GM21447 (cell line): Measurements from ENCODE around the gene DTX4.

Experiments
- ATAC-seq: cut with Tn5 transposase; IDR thresholded peaks from one replicate; pipeline ENCODE4 v1.9.1; 2021; ENCODE audit not compliant: unreplicated experiment

The DTX4 gene

DNA sequence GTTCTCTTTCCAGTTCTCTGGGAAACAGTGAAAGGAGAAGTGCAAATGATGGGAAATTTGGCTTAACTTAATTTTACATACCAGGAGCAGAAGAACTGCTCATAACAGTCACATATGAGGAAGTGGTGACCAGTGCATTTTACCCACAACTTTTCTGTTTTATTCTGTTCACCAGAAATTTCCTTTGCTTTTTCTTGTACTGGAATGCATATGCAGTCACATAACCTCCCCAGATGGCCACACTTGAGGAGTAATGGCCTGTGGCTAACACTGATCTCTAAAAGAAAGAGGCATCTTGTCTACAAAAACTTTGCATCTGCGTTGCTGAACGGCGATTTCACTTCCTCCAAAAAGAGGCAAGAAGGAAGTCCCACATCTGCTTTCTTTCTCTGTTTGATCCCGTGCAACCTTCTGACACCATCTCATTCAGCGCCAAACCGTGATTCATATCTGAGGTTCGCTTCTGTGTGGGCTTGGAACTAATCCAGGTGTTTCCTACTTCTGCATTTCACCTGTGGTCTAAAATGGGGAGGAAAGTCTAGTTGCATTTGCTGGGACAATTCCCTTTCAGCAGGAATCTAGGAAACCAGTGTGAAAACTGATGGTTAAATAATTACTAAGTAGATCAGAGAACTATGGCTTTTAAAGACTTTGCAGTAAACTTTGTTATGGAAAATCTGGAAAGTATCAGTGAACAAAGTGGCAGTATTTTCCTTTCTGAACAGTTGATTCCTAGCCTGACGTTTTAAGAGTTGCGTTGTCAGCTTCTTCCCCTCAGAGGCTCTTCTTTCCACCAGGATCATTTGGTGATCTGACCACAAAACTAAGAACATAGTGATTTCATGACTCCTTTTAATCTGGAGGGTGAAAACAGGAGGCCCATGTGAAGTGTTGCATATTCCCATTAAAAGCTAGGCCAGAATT lies 45.0 kb downstream of the DTX4 start:
- peak; percentile 88 for ATAC-seq

DNA sequence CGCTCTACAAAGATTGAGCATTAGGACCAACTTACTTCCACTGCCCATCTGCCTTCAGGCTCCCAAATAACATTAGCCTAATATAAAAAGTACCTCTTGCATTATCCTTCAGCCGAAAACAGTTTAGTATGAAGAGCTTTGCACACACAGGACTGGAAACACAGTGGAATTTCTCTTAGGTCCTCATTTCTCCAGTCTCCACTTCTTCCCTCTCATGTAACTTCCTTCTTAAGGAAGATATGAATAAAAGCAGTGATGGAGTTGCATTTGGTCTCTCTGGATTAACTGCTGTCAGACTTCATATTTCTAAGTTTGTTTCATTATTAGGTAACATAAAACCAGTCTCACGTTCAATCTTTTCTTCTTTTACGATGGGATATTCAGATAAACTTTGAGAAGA lies 46.4 kb downstream of the DTX4 start:
- no peak for ATAC-seq

DNA sequence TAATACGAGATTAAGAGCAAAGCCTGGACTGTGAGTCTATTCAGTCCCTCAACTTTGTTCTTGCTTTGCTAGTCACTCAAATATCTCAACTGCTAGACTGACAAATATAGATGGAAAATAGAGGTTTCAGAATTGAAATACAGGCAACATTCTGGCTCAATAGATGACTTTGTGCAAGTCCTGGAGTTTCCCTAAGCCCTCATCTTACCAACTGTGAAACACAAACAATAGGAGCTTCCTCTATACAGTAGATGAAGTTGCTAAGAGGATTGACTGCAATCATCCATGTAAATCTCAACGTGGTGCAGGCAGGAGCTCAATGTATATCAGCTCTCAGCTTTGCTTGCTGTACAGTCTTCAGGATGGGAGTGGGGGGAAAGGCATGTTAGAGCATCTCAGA lies 47.0 kb downstream of the DTX4 start:
- no peak for ATAC-seq

DNA sequence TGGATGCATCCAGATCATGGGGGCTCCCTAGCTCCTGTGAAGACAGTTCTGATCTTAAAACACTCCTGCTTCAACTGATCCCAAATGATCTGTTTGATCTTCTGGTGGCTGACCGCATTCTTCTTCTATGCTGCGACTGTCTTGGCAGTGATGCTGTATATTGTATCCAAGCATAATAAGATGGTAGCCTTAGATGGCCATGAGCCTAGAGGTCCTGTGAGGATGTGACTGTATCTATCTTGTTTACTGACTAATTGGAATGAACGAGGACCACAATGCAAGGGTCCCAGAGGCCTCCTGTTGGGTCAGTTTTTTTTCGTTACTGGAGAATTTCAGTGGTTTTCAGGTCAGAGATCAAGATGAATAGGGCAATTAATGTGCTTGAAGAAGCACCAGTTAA lies 47.9 kb downstream of the DTX4 start:
- no peak for ATAC-seq

DNA sequence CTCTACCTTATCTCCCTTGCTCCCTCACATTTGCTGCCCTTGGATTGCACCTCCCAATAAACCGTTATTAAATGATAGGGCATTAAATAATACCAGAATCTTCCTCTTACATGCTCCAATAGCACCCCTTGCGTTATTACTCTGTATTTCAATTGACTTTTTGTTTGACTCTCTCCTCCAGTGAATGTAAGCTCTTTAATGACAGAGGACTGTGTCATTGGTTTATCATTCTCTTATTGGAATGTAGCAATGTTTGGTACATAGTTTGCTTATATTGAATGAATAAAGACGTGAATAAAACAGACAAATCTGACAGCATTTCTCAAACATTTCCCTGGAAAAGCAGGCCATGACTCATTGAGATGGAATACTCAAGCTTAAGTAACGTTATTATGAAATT lies 49.5 kb downstream of the DTX4 start:
- ATAC-seq = no peak

DNA sequence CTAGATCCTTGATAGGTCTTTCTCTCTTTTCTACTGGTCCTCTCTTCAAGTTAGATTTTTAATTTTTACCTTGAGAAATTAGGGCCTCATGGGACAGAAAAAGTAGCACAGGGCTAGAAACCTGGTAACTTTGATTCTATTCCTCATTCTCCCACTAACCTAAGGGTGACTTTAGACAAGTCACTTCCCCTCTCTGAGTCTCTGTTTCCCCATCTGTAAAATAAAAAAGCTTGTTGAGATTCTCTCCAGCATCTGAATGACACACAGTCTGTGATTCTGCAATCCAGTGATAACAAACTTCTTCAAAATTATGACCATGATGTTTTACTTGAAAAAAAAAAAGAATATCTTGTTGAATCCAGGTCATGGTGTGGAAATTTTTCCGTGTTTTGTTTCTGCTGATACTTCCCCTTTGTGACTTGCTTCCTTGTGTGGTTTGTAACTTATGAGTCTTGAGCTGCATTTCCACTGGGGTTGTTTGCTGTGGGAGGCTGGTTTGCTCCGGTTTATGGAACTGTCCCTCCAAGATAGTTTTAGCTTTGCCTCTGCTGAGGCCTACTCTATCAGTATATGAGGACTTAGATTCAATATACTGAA lies 50.6 kb downstream of the DTX4 start:
- ATAC-seq = no peak

DNA sequence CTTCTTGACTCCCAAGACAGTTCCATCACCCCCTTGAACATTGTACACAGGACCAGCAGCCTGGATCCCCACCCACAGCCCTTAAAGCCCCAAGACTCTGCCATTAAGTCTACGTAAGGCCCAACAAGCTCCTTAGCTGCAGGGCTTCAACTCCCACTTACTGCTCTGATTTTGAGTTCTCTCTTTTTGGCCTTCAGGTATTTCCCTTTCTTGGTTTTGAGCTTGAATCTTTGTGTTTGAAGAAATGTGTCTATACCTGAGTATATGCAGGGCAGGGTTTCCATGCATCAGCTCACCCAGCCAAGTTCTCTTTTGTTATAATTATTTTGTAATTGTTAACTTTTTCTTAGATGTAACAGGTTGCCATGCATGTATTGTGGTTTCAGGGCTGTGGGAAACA lies 51.2 kb downstream of the DTX4 start:
- no peak for ATAC-seq

DNA sequence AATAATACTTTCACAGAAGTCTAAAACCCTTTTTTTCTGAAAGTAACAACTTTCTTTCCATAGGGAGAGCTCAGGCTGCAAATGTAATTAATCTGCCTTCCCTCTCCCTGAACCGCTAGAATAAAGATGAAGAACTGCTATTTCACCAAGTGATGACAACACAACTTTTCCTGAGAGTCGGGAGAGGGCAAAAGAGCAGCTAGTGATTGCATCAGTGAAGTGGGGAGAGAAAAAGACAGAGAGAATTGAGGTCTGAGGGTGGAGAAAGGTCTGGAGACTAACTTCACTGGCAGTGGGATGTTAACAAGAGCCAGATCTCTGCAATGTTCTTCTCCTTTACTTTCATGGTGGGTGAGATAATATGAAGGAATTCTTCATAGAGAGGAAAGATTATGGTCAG lies 51.7 kb downstream of the DTX4 start:
- ATAC-seq = no peak

DNA sequence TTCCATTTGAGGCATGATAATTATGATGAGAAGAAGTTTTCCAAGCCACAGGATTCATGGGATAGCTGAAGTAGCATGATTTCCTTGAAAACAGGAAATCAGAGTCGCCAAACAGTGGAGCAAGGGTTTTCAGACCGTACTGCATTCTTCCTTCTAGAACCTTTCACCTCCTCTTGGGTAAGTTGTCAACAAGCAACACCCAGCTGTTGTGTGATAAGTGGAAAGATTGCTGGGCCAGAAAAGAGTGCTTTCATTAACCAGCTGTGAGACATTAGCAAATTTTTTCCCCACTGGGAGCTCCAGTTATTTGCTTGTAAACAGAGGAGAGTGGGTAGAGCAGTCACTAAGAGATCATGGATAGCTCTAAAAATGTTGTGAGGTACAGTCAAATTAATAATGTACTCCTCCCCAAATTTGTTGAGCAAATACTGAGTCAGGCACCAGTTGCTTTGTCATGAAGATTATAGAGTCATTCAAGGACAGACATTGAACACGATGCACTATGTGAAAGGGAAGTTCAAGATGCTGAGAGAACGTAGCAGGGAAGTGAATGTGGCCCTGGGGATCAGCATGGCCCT lies 52.5 kb downstream of the DTX4 start:
- ATAC-seq = no peak

DNA sequence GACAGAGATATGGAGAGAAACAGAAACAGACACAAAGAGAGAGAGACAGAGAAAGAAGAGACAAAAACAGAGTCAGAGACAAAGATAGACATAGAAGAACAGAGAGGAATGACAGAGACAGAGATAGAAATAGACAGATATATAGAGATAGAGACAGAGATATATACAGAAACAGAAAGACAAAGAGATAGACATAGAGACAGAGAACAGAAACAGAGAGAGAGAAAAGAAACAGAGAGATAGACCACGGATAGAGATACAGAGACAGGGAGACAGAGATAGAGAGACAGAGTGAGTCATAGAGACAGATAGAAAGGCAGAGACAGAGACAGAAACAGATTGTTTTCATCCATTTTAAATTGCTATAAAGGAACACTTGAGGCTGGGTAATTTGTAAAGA lies 53.1 kb downstream of the DTX4 start:
- ATAC-seq = no peak

DNA sequence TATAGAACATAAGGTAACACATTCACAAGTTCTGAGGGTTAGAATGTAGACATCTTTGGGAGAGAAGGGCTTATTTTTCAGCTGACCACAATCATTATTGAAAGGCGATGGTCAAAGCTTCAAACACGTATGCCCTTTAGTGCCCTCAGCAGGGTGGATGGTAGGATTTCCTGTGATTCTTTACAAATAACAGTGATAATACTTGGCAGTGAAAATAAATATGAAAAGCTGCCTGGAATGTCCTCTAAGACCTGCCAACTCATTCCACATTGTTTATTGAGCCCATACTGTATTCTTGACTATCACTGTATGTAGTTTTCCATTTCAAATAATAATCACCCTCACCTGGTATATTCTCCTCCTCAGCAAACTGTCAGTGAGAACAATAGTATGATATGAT lies 54.5 kb downstream of the DTX4 start:
- no peak for ATAC-seq

DNA sequence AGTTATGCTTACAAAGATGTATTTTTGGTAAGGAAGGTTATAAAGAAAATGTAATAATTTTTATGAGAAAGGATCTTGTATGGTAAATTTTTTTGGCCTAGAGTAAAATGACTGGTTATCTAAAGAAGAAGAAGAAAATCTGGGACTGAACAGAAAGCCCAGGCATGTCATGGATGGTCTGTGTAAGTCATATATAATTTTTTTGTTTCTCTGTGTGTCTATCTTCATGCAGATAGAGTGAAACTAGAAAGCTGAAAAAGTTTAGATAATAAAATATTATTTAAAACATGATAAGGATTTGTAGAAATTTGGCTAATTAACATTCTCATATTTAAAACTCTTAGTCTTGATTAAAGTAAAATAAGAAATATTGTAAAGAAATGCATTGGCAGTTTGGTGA lies 68.4 kb downstream of the DTX4 start:
- ATAC-seq = no peak

DNA sequence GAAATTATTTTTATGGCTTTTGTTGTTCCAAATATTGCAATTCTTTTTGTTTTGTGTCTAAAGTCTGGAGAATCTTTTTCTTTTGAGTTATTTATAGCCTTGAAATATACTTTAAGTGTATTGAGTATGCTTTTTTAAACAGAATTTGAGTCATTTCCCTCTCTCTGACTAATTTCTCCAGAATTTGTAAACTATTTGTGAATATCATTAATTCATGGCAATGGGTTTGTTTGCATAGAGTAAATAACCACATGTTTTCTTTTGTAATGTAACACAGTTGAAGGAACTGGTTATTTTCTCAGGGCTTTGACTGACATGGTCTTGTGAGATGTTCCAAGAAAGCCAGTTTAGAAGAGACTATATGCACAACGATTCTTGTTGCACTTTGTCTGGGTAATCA lies 71.7 kb downstream of the DTX4 start:
- no peak for ATAC-seq

DNA sequence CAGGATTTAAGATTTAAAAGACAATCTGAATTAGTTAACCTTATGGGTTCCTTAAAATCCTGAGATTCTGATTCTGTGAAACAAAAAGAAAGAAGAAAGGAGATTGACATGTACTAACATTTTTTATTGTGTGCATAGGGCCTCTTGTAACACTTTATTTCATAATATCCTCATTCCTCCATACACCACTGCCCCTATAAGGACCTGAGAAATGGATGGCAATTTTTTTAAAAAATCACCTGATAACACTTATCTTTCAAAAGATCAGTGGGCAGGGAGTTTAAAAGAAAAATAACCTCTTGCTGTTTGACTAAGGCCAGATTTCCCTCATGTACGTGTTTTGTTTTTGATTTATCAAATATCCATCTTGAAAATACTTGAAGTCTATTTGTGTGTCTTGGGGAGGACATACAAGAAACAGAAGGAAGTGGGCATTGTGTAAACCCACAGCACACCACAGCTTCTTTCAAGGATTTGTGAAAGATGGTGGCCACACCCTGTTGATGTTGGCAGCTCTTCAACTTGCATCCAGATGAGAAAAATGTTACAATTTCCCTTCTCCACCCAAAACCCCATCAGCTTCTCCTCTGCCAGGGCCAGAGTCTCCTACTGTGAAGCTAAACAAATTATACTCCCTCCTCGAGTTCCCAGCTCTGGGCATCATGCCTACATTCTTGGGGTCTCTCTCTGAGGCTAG lies 75.7 kb downstream of the DTX4 start:
- no peak for ATAC-seq

DNA sequence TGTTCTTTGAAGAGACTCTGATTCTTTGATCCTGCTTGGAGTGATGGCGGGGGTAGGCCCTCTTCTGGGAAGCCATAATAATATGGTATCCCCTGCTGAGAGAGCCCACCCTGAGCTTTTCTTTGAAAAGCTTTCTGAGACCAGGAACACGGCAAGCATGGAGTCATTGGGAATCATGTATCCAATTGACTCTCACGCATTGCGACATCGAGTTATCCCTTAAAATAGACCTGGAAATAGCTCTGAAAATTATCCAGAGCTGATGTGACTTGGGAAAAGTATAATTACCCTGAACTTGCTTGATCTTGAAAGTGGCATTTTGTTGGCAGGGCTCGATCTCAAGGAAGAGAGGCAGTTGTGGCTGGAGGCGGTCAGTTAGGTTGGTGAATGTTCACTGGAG lies 77.6 kb downstream of the DTX4 start:
- ATAC-seq = no peak

DNA sequence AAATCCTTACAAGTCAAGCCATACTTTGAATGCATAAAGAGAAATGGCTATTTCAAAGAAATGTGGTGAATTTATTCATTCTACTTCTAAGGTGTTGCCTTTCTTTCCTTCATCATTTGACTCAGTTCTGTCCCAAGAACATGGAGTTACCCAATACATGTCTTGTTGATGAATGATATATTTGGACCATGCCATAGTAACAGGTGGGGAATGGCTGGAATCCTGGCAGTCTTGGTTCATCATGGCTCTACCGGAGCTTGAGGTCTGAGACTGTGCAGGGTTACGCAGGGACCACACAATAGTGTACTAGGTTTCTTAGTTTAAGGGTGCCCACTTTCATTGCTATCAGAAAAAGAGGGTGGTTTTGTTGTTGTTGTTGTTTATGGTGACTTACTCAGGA lies 81.1 kb downstream of the DTX4 start:
- no peak for ATAC-seq

DNA sequence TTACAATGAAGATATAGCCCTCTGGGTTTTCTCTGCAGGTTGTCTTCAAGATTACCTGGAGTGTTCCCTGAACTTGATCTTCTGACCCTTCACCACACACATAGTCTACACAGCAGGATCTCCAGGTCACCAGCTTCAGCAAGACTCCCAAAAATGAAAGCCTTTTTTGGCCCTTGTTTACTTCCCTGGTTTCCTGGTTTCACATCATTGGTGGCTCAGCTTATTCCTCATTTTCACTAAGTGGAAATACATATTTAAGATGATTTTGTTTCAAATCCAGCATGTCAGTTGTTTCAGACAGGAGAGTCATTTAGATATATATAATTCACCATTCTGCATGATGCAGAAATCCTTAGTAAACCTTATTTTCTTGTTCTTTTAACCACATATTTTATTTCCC lies 82.4 kb downstream of the DTX4 start:
- no peak for ATAC-seq

DNA sequence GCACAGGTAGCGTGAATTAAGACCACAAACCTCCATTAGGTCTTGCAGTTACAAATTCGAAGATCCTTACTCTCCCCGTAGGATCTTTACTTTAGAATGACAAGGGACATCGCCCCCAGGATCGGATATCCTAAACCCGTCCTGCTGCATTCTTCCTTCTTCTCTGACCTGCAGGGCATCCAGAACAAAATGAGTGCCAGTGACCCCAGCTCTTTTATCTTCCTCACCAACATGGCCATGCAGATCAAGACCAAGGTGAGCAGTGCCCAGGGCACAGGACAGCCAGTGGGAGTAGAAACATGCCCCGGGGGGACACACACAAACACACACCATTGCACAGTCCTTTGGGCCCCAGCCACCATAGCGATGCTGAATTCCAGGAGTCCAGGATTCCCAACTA lies 83.3 kb downstream of the DTX4 start:
- ATAC-seq = no peak
